Lung (tissue), 12 donors: ENCODE data around the gene PLEKHD1. TPM values are rescaled to one million over a fixed set of nuclear protein-coding genes. Genes with fewer than 3 reads are reported as not detected.

Experiments used
- ATAC-seq: fragments of 200-7000 bp; cut with Tn5 transposase; one replicate; pipeline ENCODE4 v1.9.1; 2020; ENCODE audit warnings: moderate number of reproducible peaks; ENCODE audit not compliant: insufficient read depth, low FRiP score
- DNase-seq, 3 donors: peaks; one replicate each; pipeline ENCODE4 v3.0.0-alpha.2; 2013 to 2017
- H3K27ac ChIP-seq, 2 donors: one replicate each; pipeline ENCODE4 v1.5.1; 2013; ENCODE audit warnings: mild to moderate bottlenecking in 2 of 2, moderate library complexity in 2 of 2, control low read depth in 1 of 2, inconsistent platforms in 1 of 2, low read depth in 1 of 2, low read length in 1 of 2
- H3K27me3 ChIP-seq, 3 donors: one replicate each; pipeline ENCODE4 v1.5.1; 2013; ENCODE audit warnings: low read length in 2 of 3; ENCODE audit not compliant: control insufficient read depth in 3 of 3, insufficient read depth in 3 of 3
- H3K36me3 ChIP-seq, 4 donors: one replicate each; pipeline ENCODE4 v1.5.1; 2013; ENCODE audit warnings: low read length in 4 of 4, mild to moderate bottlenecking in 1 of 4, moderate library complexity in 1 of 4; ENCODE audit not compliant: control insufficient read depth in 4 of 4, insufficient read depth in 4 of 4
- H3K4me1 ChIP-seq, 5 donors: one replicate each; pipeline ENCODE4 v1.5.1; 2013; ENCODE audit warnings: low read length in 5 of 5, mild to moderate bottlenecking in 2 of 5, moderate library complexity in 1 of 5; ENCODE audit not compliant: control insufficient read depth in 5 of 5, insufficient read depth in 5 of 5
- H3K4me3 ChIP-seq: one replicate; pipeline ENCODE4 v1.5.1; 2013; ENCODE audit warnings: mild to moderate bottlenecking, control low read depth, moderate library complexity
- H3K9ac ChIP-seq, 2 donors: one replicate each; pipeline ENCODE4 v1.5.1; 2013; ENCODE audit warnings: low read length in 2 of 2, control low read depth in 1 of 2; ENCODE audit not compliant: insufficient read depth in 1 of 2
- H3K9me3 ChIP-seq, 4 donors: one replicate each; pipeline ENCODE4 v1.5.1; 2013; ENCODE audit warnings: low read length in 3 of 4, mild to moderate bottlenecking in 1 of 4, moderate library complexity in 1 of 4; ENCODE audit not compliant: control insufficient read depth in 4 of 4, insufficient read depth in 3 of 4
- CTCF ChIP-seq: IDR thresholded peaks from 2 replicates; pipeline ENCODE4 v1.5.1; 2012; ENCODE audit warnings: mild to moderate bottlenecking; ENCODE audit errors: control extremely low read depth, extremely low read depth
- WGBS, 2 donors: extraction: QIAGEN DNeasy Blood & Tissue Kit; methylation state at CpG; one replicate each; pipeline ENCODE4 v1.1.7; 2013; 5-methylcytosine and 5-hydroxymethylcytosine counted together
- polyA plus RNA-seq, 2 donors: library from polyadenylated mRNA; stranded (reverse); fragments of 200-250 nt; gene quantifications; one replicate each; pipeline ENCODE4 v1.2.1, GENCODE V29; 2013
- total RNA-seq, 2 donors: library from RNA; depleted of rRNA in 1 of 2; stranded (reverse); fragments of >200 nt in 1 of 2; gene quantifications; one replicate each; pipeline ENCODE4 v1.2.1, GENCODE V29; 2014 to 2021
- donor health status: control.
- donor health status: control.
- donor health status: Bipolar disorder and iron deficiency.
- donor health status: healthy.
- donor health status: DM: yes; HTN: yes; CAD: no.

The PLEKHD1 gene
- total and polyA plus RNA-seq, 4 donors = 0.11 to 0.83 (median 0.33) TPM; not detected in 1

GRCh38 chr14:69573205-69573830, 88.8 kb downstream of the PLEKHD1 start:
- DNase-seq (peak in 1 of 3 donors; percentile 33), ATAC-seq (no peak)
- Histone ChIP-seq H3K36me3 (no peaks in the 10 kb centered on the region), H3K9me3 (peaks cover 0 to 12% (median 0%) of the 10 kb centered on the region in 4 donors), H3K27ac (no peak overlapping the region), H3K9ac (no peak overlapping the region), H3K27me3 (peaks cover 20 to 71% (median 63%) of the 10 kb centered on the region in 3 donors), H3K4me3 (peak overlapping the region; percentile 7), H3K4me1 (peaks cover 0 to 30% (median 7%) of the 10 kb centered on the region in 5 donors)
- WGBS, 2 donors = 18 to 35% methylated on average over 48 to 51 of the region's 51 CpGs
- TF ChIP-seq CTCF = no peak

GRCh38 chr14:69573831-69574262, 89.3 kb downstream of the PLEKHD1 start:
- peaks cover 0 to 30% (median 7%) of the 10 kb centered on the region in 5 donors for H3K4me1 ChIP-seq
- no peaks in the 10 kb centered on the region for H3K36me3 ChIP-seq
- H3K4me3 ChIP-seq = no peak overlapping the region
- DNase-seq = peak in 1 of 3 donors; percentile 26
- H3K27me3 ChIP-seq = peaks cover 20 to 69% (median 61%) of the 10 kb centered on the region in 3 donors
- no peak for ATAC-seq
- 5% methylated on average over 15 of the region's 15 CpGs for WGBS, 2 donors
- H3K9me3 ChIP-seq = peaks cover 0 to 12% (median 0%) of the 10 kb centered on the region in 4 donors
- H3K27ac ChIP-seq = no peak overlapping the region
- TF ChIP-seq CTCF = no peak
- no peak overlapping the region for H3K9ac ChIP-seq

- 1 to 2% methylated on average over 52 of the region's 52 CpGs for WGBS, 2 donors
- H3K27me3 ChIP-seq = peaks cover 20 to 64% (median 55%) of the 10 kb centered on the region in 3 donors
Observed at GRCh38 chr14:69574263-69574953, 89.9 kb downstream of the PLEKHD1 start, which contains the start of gene CCDC177. TSS of gene CCDC177 (minus strand) at chr14:69574871. CDS start at chr14:69573622, 1,249 bp downstream.

More at GRCh38 chr14:69574263-69574953, 89.9 kb downstream of the PLEKHD1 start, which contains the start of gene CCDC177:
- Histone ChIP-seq H3K36me3 (no peaks in the 10 kb centered on the region), H3K4me3 (no peak within 1 kb of the TSS), H3K27ac (no peak within 1 kb of the TSS), H3K4me1 (peaks cover 0 to 30% (median 7%) of the 10 kb centered on the region in 5 donors), H3K9ac (no peak within 1 kb of the TSS), H3K9me3 (peaks cover 0 to 12% (median 0%) of the 10 kb centered on the region in 4 donors)
- DNase-seq = peak; percentile 48 to 60 (median 57)
- peak; percentile 26 for TF ChIP-seq CTCF
- ATAC-seq = peak; percentile 44
